H9 (cell line): ENCODE measurements around the gene GSTO2. TPM values are rescaled to one million over a fixed set of nuclear protein-coding genes. Genes with fewer than 3 reads are reported as not detected.

Source experiments
- DNase-seq: peaks from one replicate; pipeline ENCODE4 v3.0.0-alpha.2; 2017
- H2AFZ ChIP-seq: one replicate; pipeline ENCODE4 v1.6.1; 2013; ENCODE audit warnings: mild to moderate bottlenecking, low read length, control low read depth, moderate library complexity
- H2AK5ac ChIP-seq: 2 replicates; pipeline ENCODE4 v1.6.1; 2013; ENCODE audit warnings: low read length, control low read depth, mixed read lengths; ENCODE audit not compliant: insufficient read length
- H2BK120ac ChIP-seq: one replicate; pipeline ENCODE4 v1.6.1; 2013; ENCODE audit warnings: low read depth, mild to moderate bottlenecking, low read length, control low read depth, inconsistent platforms; ENCODE audit not compliant: poor library complexity, severe bottlenecking
- H2BK12ac ChIP-seq: 2 replicates; pipeline ENCODE4 v1.6.1; 2013; ENCODE audit warnings: low read length, control low read depth, mixed read lengths, low read depth; ENCODE audit not compliant: insufficient read length
- H2BK15ac ChIP-seq: 2 replicates; pipeline ENCODE4 v1.6.1; 2013; ENCODE audit warnings: low read depth, low read length, control low read depth
- H2BK20ac ChIP-seq: one replicate; pipeline ENCODE4 v1.6.1; 2013; ENCODE audit warnings: low read depth, mild to moderate bottlenecking, low read length, control low read depth, inconsistent platforms; ENCODE audit not compliant: poor library complexity, severe bottlenecking
- H2BK5ac ChIP-seq: 2 replicates; pipeline ENCODE4 v1.6.1; 2013; ENCODE audit warnings: low read length, control low read depth, mixed read lengths; ENCODE audit not compliant: insufficient read length
- H3K14ac ChIP-seq: 2 replicates; pipeline ENCODE4 v1.6.1; 2013; ENCODE audit warnings: low read length, control low read depth; ENCODE audit not compliant: insufficient read depth
- H3K18ac ChIP-seq: 2 replicates; pipeline ENCODE4 v1.6.1; 2013; ENCODE audit warnings: low read depth, mild to moderate bottlenecking, mixed read lengths, low read length, control low read depth; ENCODE audit not compliant: insufficient read length
- H3K23ac ChIP-seq: 2 replicates; pipeline ENCODE4 v1.6.1; 2013; ENCODE audit warnings: low read length, control low read depth, mixed read lengths, low read depth; ENCODE audit not compliant: insufficient read length
- H3K23me2 ChIP-seq: 2 replicates; pipeline ENCODE4 v1.6.1; 2013; ENCODE audit warnings: low read depth, mild to moderate bottlenecking, mixed read lengths, low read length, control low read depth; ENCODE audit not compliant: insufficient read length, poor library complexity, severe bottlenecking
- H3K27ac ChIP-seq: 2 replicates; pipeline ENCODE4 v1.5.1; 2013; ENCODE audit warnings: low read length, control low read depth, mixed read lengths, low read depth; ENCODE audit not compliant: insufficient read length
- H3K27me3 ChIP-seq: 2 replicates; pipeline ENCODE4 v1.6.1; 2013; ENCODE audit warnings: low read length, control low read depth, inconsistent platforms; ENCODE audit not compliant: insufficient read depth
- H3K4ac ChIP-seq: 2 replicates; pipeline ENCODE4 v1.6.1; 2013; ENCODE audit warnings: low read depth, mild to moderate bottlenecking, control low read depth, inconsistent platforms, low read length, moderate library complexity
- H3K4me1 ChIP-seq: 2 replicates; pipeline ENCODE4 v1.6.1; 2013; ENCODE audit warnings: low read length, control low read depth, inconsistent platforms; ENCODE audit not compliant: insufficient read depth
- H3K4me2 ChIP-seq: 2 replicates; pipeline ENCODE4 v1.6.1; 2013; ENCODE audit warnings: low read length, control low read depth, mixed read lengths; ENCODE audit not compliant: insufficient read length, insufficient read depth
- H3K56ac ChIP-seq: 2 replicates; pipeline ENCODE4 v1.6.1; 2013; ENCODE audit warnings: low read depth, mild to moderate bottlenecking, mixed read lengths, low read length, control low read depth; ENCODE audit not compliant: insufficient read length
- H3K79me1 ChIP-seq: 2 replicates; pipeline ENCODE4 v1.6.1; 2013; ENCODE audit warnings: low read depth, mild to moderate bottlenecking, moderate library complexity, low read length, control low read depth, inconsistent platforms; ENCODE audit not compliant: insufficient read depth, poor library complexity, severe bottlenecking
- H3K79me2 ChIP-seq: 2 replicates; pipeline ENCODE4 v1.6.1; 2013; ENCODE audit warnings: low read length, control low read depth, inconsistent platforms; ENCODE audit not compliant: insufficient read depth
- H3K9ac ChIP-seq: 2 replicates; pipeline ENCODE4 v1.6.1; 2013; ENCODE audit warnings: low read length, control low read depth, mixed read lengths; ENCODE audit not compliant: insufficient read length; ENCODE audit errors: extremely low read depth
- H3K9me3 ChIP-seq: one replicate; pipeline ENCODE4 v1.6.1; 2013; ENCODE audit warnings: low read depth, low read length, inconsistent platforms; ENCODE audit not compliant: control insufficient read depth
- H3T11ph ChIP-seq: one replicate; pipeline ENCODE4 v1.6.1; 2013; ENCODE audit warnings: mild to moderate bottlenecking, low read length, control low read depth, inconsistent platforms
- H4K20me1 ChIP-seq: one replicate; pipeline ENCODE4 v1.6.1; 2013; ENCODE audit not compliant: control insufficient read depth, insufficient read length, insufficient read depth
- H4K5ac ChIP-seq: 2 replicates; pipeline ENCODE4 v1.6.1; 2013; ENCODE audit warnings: low read depth, mild to moderate bottlenecking, mixed read lengths, low read length, control low read depth; ENCODE audit not compliant: insufficient read length
- H4K8ac ChIP-seq: replicated peaks from 2 replicates; pipeline ENCODE4 v1.6.1; 2013; ENCODE audit warnings: low read length, control low read depth, mixed read lengths, low read depth; ENCODE audit not compliant: insufficient read length
- H4K91ac ChIP-seq: 2 replicates; pipeline ENCODE4 v1.6.1; 2013; ENCODE audit warnings: low read depth, mild to moderate bottlenecking, moderate library complexity, mixed read lengths, low read length, control low read depth; ENCODE audit not compliant: insufficient read length
- H3K27ac Mint-ChIP-seq, 3 experiments: 2 replicates in 2 of 3; 3 replicates in 1 of 3; pipeline ENCODE4 v1.8.0; 2020 to 2021; ENCODE audit warnings: mixed read lengths in 3 of 3, mild to moderate bottlenecking in 1 of 3, moderate library complexity in 1 of 3
- H3K27me3 Mint-ChIP-seq: 2 replicates; pipeline ENCODE4 v1.8.0; 2021; ENCODE audit warnings: low read depth, mild to moderate bottlenecking, moderate library complexity, mixed read lengths
- H3K36me3 Mint-ChIP-seq, 3 experiments: 2 replicates in 2 of 3; 3 replicates in 1 of 3; pipeline ENCODE4 v1.8.0; 2020 to 2021; ENCODE audit warnings: low read depth in 3 of 3, mixed read lengths in 3 of 3; ENCODE audit not compliant: insufficient read depth in 1 of 3
- H3K4me1 Mint-ChIP-seq, 2 experiments: 2 replicates each; pipeline ENCODE4 v1.8.0; 2020; ENCODE audit warnings: mixed read lengths in 2 of 2
- H3K4me3 Mint-ChIP-seq, 2 experiments: 2 replicates in 1 of 2; 3 replicates in 1 of 2; pipeline ENCODE4 v1.8.0; 2020 to 2021; ENCODE audit warnings: mild to moderate bottlenecking in 2 of 2, mixed read lengths in 2 of 2, moderate library complexity in 1 of 2
- H3K9me3 Mint-ChIP-seq, 2 experiments: 2 replicates in 1 of 2; 3 replicates in 1 of 2; pipeline ENCODE4 v1.8.0; 2020; ENCODE audit warnings: mild to moderate bottlenecking in 2 of 2, mixed read lengths in 2 of 2, moderate library complexity in 1 of 2
- CTCF ChIP-seq: fragments of 200-600 bp; sonication (generic); conservative IDR thresholded peaks from 3 replicates; pipeline ENCODE4 v1.8.0; 2021; ENCODE audit warnings: antibody characterized with exemption, mild to moderate bottlenecking
- WGBS: extraction: QIAGEN DNeasy Blood & Tissue Kit; methylation state at CpG from one replicate; pipeline ENCODE4 v1.1.7; 2013; ENCODE audit warnings: missing lambda C conversion rate, low lambda C conversion rate, mixed read lengths; ENCODE audit not compliant: insufficient read length; ENCODE audit errors: extremely low coverage; 5-methylcytosine and 5-hydroxymethylcytosine counted together
- total RNA-seq: library from RNA; stranded (reverse); gene quantifications from 2 replicates; pipeline ENCODE4 v1.2.1, GENCODE V29; 2021

GSTO2 gene
- total RNA-seq, 1 experiment from 2014 or later: 14.5 TPM

GRCh38 chr10:104322416-104322782, 53.4 kb downstream of the GSTO2 start:
- Histone ChIP-seq H4K20me1 (no peaks in the 10 kb centered on the region), H2AFZ (no peak overlapping the region), H3K4me1 (peaks cover 24% of the 10 kb centered on the region), H3K79me1 (no peaks in the 10 kb centered on the region), H3K4me2 (no peak overlapping the region), H3K79me2 (peaks cover 22% of the 10 kb centered on the region; the same call in 1 of the 2 replicates), H3K9me3 (no peaks in the 10 kb centered on the region), H4K91ac (no peak overlapping the region), H2BK15ac (no peak overlapping the region), H3K9ac (no peak overlapping the region), H2BK12ac (no peak overlapping the region), H3K18ac (no peak overlapping the region), H4K5ac (no peak overlapping the region), H2BK5ac (no peak overlapping the region), H2BK120ac (no peak overlapping the region), H3K23ac (no peak overlapping the region), H3K27ac (no peak overlapping the region), H2BK20ac (no peak overlapping the region), H3K27me3 (no peaks in the 10 kb centered on the region), H4K8ac (no peak overlapping the region), H3K4ac (no peak overlapping the region), H3T11ph (no peak overlapping the region), H3K14ac (no peak overlapping the region), H3K56ac (no peak overlapping the region), H3K23me2 (no peaks in the 10 kb centered on the region), H2AK5ac (no peak overlapping the region)
- Mint-ChIP-seq H3K27ac (peak overlapping the region in 2 of 3 experiments; percentile 52 to 83; a peak in 4 of 7 replicates), H3K9me3 (no peaks in the 10 kb centered on the region), H3K36me3 (peaks cover 22 to 28% (median 23%) of the 10 kb centered on the region in 3 experiments), H3K27me3 (no peaks in the 10 kb centered on the region), H3K4me3 (no peak overlapping the region), H3K4me1 (peaks cover 78 to 80% of the 10 kb centered on the region in 2 experiments)
- peak; percentile 38 for DNase-seq
- no CpG with 5 or more reads among the region's 7 CpGs for WGBS
- no peak for TF ChIP-seq CTCF
